Measurements from ENCODE around the gene FTO.

GRCh38 chr16:53884748-53885147, 180.8 kb downstream of the FTO start:
- TF ChIP-seq CTCF (IDR thresholded peaks at IDR 0.05) (no peak), POLR2AphosphoS5 (IDR thresholded peaks at IDR 0.05; ENCODE audit: insufficient read depth in 1 of 2, low read depth in 1 of 2) (no peak), POLR2A (IDR thresholded peaks at IDR 0.05) (no peak)
